ENCODE results near the gene PEX1. TPM values are rescaled to one million over a fixed set of nuclear protein-coding genes. Genes with fewer than 3 reads are reported as not detected.
"Not testable (repeated sequence)": the region's sequence is repeated elsewhere in the genome, so short reads cannot be mapped to it uniquely, and the experiment has no call there.

Gene PEX1
- total RNA-seq, 1 donor from 2014 or later, result 9.9 TPM

DNA sequence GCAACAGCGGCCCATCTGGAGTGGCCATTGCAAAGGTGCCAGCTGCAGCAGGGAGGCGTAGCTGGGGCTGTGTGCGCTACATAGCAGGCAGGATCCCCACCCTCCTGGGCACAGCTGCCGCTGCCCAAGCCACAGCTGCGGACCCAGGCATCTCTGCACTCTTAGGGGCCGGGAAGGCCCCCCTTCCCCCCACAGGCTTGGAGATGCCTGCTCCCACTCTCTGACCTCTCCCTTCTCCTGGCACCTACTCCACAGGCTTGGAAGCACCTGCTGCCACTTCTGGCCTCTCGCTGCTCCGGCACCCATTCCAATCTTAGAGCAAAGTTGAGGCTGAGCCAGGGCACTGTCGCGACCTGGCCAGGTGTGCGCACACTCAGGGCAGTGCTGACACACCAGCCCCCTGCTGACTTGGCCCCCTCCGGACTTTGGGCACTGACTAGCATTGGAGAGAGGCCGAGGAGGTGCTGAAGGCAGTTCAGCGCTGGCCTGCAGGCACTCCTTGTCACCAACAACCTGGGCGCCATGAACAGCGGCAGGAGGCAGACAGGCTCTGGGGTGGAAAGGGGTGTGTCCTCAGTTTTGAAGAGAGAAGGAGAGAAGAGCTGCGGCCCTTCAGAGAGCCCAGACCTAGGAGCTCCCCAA, 18.7 kb upstream of the PEX1 start:
- DNase-seq (ENCODE audit: low spot score), result no peak
- H3K4me1 Mint-ChIP-seq (ENCODE audit: low read depth), result no peaks in the 10 kb centered on the region
- H3K9me3 Mint-ChIP-seq (ENCODE audit: low read depth), result peaks cover 5% of the 10 kb centered on the region
- TF ChIP-seq, protein P1, sequence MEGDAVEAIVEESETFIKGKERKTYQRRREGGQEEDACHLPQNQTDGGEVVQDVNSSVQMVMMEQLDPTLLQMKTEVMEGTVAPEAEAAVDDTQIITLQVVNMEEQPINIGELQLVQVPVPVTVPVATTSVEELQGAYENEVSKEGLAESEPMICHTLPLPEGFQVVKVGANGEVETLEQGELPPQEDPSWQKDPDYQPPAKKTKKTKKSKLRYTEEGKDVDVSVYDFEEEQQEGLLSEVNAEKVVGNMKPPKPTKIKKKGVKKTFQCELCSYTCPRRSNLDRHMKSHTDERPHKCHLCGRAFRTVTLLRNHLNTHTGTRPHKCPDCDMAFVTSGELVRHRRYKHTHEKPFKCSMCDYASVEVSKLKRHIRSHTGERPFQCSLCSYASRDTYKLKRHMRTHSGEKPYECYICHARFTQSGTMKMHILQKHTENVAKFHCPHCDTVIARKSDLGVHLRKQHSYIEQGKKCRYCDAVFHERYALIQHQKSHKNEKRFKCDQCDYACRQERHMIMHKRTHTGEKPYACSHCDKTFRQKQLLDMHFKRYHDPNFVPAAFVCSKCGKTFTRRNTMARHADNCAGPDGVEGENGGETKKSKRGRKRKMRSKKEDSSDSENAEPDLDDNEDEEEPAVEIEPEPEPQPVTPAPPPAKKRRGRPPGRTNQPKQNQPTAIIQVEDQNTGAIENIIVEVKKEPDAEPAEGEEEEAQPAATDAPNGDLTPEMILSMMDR (IDR thresholded peaks at IDR 0.05), result no peak
- H3K4me3 Mint-ChIP-seq (ENCODE audit: unreplicated experiment), result no peak overlapping the region
- H3K27ac Mint-ChIP-seq (ENCODE audit: unreplicated experiment), result no peak overlapping the region
- no peaks in the 10 kb centered on the region for H3K27me3 Mint-ChIP-seq (ENCODE audit: low read depth)
- no peaks in the 10 kb centered on the region for H3K36me3 Mint-ChIP-seq (ENCODE audit: low read depth)

DNA sequence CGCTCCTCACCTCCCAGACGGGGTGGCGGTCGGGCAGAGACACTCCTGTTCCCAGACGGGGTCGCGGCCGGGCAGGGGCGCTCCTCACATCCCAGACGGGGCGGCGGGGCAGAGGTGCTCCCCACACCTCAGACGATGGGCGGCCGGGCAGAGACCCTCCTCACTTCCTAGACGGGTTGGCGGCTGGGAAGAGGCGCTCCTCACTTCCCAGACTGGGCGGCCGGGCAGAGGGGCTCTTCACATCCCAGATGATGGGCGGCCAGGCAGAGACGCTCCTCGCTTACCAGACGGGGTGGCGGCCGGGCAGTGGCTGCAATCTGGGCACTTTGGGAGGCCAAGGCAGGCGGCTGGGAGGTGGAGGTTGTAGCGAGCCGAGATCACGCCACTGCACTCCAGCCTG, 16.8 kb upstream of the PEX1 start:
- not testable (repeated sequence) for H3K27ac Mint-ChIP-seq (ENCODE audit: unreplicated experiment); H3K4me1 Mint-ChIP-seq (ENCODE audit: low read depth); H3K36me3 Mint-ChIP-seq (ENCODE audit: low read depth); DNase-seq (ENCODE audit: low spot score); H3K4me3 Mint-ChIP-seq (ENCODE audit: unreplicated experiment); H3K27me3 Mint-ChIP-seq (ENCODE audit: low read depth)
- peaks cover 18% of the 10 kb centered on the region for H3K9me3 Mint-ChIP-seq (ENCODE audit: low read depth)

DNA sequence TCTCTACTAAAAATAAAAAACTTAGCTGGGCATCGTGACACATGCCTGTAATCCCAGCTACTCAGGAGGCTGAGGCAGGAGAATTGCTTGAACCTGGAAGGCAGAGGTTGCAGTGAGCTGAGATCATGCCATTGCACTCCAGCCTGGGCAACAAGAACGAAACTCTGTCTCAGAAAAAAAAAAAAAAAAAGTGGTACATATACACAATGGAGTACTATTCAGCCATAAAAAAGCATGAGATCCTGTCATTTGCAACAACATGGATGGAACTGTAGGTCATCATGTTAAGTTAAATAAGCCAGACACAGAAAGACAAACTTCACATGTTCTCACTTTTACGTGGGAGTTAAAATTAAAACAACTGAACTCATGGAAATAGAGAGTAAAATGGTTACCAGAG, 15.2 kb upstream of the PEX1 start:
- not testable (repeated sequence) for H3K27me3 Mint-ChIP-seq (ENCODE audit: low read depth); H3K4me1 Mint-ChIP-seq (ENCODE audit: low read depth); H3K36me3 Mint-ChIP-seq (ENCODE audit: low read depth); H3K4me3 Mint-ChIP-seq (ENCODE audit: unreplicated experiment); DNase-seq (ENCODE audit: low spot score); H3K27ac Mint-ChIP-seq (ENCODE audit: unreplicated experiment)
- peaks cover 17% of the 10 kb centered on the region for H3K9me3 Mint-ChIP-seq (ENCODE audit: low read depth)

DNA sequence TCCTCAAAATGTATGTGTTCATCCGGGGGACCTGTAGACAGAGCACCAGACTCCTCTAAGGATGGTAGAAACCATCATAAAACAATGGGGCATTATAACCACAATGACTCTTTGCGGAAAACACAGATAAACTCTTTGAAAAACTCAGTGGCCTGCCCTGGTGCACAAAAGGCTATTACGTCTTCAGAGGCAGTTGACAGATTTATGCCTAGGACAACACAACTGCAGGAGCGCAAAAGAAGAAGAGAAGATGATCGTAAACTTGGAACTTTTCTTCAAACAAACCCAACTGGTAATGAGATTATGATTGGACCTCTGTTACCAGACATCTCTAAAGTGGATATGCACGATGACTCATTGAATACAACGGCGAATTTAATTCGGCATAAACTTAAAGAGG, 6.3 kb upstream of the PEX1 start:
- Mint-ChIP-seq H3K36me3 (ENCODE audit: low read depth) (peaks cover 34% of the 10 kb centered on the region), H3K4me3 (ENCODE audit: unreplicated experiment) (no peak overlapping the region), H3K27ac (ENCODE audit: unreplicated experiment) (no peak overlapping the region), H3K4me1 (ENCODE audit: low read depth) (peaks cover 2% of the 10 kb centered on the region), H3K9me3 (ENCODE audit: low read depth) (no peaks in the 10 kb centered on the region), H3K27me3 (ENCODE audit: low read depth) (no peaks in the 10 kb centered on the region)
- no peak for DNase-seq (ENCODE audit: low spot score)
- TF ChIP-seq, protein P1 (IDR thresholded peaks at IDR 0.05), result no peak

DNA sequence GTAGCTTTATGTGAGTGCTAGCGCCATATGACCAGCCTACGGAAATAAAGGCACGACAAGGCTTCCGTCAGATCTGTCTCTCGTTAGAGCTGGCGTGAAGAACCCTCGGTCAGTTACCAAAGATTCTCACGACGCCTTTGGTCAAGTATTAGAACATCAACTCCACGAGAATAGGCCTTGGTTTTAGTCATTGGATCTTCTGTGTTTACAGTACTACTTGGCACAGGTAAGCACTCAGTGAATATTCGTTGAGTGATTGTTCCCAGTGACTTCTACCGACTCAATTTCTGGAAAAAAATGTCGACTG, 591 bp upstream of the PEX1 start:
- Mint-ChIP-seq H3K4me1 (ENCODE audit: low read depth) (peaks cover 23% of the 10 kb centered on the region), H3K36me3 (ENCODE audit: low read depth) (peaks cover 15% of the 10 kb centered on the region), H3K4me3 (ENCODE audit: unreplicated experiment) (peak overlapping the region; percentile 91), H3K9me3 (ENCODE audit: low read depth) (no peaks in the 10 kb centered on the region), H3K27me3 (ENCODE audit: low read depth) (no peaks in the 10 kb centered on the region), H3K27ac (ENCODE audit: unreplicated experiment) (peak overlapping the region; percentile 98)
- TF ChIP-seq, protein P1 (IDR thresholded peaks at IDR 0.05), result no peak
- no peak for DNase-seq (ENCODE audit: low spot score)

DNA sequence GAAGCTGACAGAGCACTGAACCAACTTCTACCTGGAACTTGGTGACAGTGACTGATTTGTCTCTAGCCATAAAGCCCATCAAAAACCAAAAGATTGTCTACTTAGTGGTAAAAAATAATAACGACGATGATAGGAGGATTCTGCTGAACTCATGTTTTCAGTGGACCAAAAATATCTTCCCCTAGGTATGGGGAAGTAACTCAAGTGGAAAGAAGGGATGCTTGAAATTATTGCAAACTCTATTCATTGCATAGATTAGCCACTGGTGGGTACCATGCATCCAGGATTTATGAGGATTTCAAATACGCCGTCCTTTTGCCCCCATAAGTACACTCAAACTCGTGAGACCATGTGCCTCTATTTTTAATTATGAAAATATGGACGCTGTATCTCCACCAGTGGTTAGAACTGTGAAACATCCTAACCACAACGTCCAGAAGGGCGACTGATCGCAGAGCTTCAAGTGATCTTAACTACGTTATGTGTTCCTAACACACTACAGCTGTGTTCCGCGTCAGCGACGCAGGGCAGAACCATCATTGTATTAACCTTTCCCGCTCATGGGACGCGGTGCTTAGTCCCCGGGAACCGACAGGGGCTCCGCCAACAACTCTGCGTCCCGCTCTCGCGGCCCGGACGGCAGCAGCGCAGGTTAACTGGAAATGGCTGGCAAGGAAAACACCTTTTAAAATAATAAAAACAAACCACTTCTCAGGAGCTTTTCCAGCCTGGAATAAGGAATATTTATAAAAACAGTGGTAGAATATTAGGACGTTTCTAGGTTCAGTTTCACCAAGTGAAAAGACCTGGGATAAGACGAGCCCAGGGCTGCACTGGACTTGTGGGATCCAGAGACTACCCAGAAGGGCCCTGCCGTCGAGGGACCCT, 776 bp downstream of the PEX1 start:
- Mint-ChIP-seq H3K4me1 (ENCODE audit: low read depth) (peaks cover 23% of the 10 kb centered on the region), H3K27ac (ENCODE audit: unreplicated experiment) (peak overlapping the region; percentile 98), H3K27me3 (ENCODE audit: low read depth) (no peaks in the 10 kb centered on the region), H3K36me3 (ENCODE audit: low read depth) (peaks cover 4% of the 10 kb centered on the region), H3K4me3 (ENCODE audit: unreplicated experiment) (peak overlapping the region; percentile 91), H3K9me3 (ENCODE audit: low read depth) (no peaks in the 10 kb centered on the region)
- DNase-seq (ENCODE audit: low spot score), result no peak
- TF ChIP-seq, protein P1 (IDR thresholded peaks at IDR 0.05), result peak; percentile 36

Data from chondrocyte (in vitro differentiated cells).